Fibroblast of mammary gland (primary cell): ENCODE data around the gene SEMA3G.

Experiments used
- DNase-seq: peaks from one replicate; pipeline ENCODE4 v3.0.0-alpha.2; 2010; ENCODE audit warnings: low read depth
- H3K4me3 ChIP-seq: 2 replicates; pipeline ENCODE4 v1.5.1; 2011; ENCODE audit warnings: low read depth, mild to moderate bottlenecking, low read length, moderate library complexity; ENCODE audit not compliant: control insufficient read depth
- CTCF ChIP-seq: conservative IDR thresholded peaks from 2 replicates; pipeline ENCODE4 v1.5.1; 2011; ENCODE audit warnings: low read depth, low read length, inconsistent platforms; ENCODE audit not compliant: control insufficient read depth, insufficient read depth

SEMA3G gene

GRCh38 chr3:52438579-52439425, 6.1 kb downstream of the SEMA3G start:
- TF ChIP-seq CTCF, result no peak
- DNase-seq, result no peak
- H3K4me3 ChIP-seq, result no peak overlapping the region

- no peak overlapping the region for H3K4me3 ChIP-seq
- no peak for TF ChIP-seq CTCF
- DNase-seq, result no peak
These were observed 6.9 kb downstream of the SEMA3G start for GRCh38 chr3:52438104-52438376.

GRCh38 chr3:52437326-52438103, 7.4 kb downstream of the SEMA3G start:
- no peak for TF ChIP-seq CTCF
- no peak overlapping the region for H3K4me3 ChIP-seq
- no peak for DNase-seq

- DNase-seq, result peak; percentile 70
- no peak for TF ChIP-seq CTCF
- H3K4me3 ChIP-seq, result no peak overlapping the region
These were observed 8.3 kb downstream of the SEMA3G start for GRCh38 chr3:52436500-52437149.

GRCh38 chr3:52435246-52436101, 9.4 kb downstream of the SEMA3G start:
- no peak for TF ChIP-seq CTCF
- no peak for DNase-seq
- H3K4me3 ChIP-seq, result no peak overlapping the region

- no peak for TF ChIP-seq CTCF
- no peak for DNase-seq
- H3K4me3 ChIP-seq, result no peak overlapping the region
These were observed 10.3 kb downstream of the SEMA3G start for GRCh38 chr3:52434491-52435115.
